Trophoblast cell (in vitro differentiated cells and primary cell): Measurements from ENCODE around the gene HNRNPA1L2.
"Not testable (repeated sequence)": the region's sequence is repeated elsewhere in the genome, so short reads cannot be mapped to it uniquely, and the experiment has no call there.

Experiments
- DNase-seq, 2 donors: peaks; one replicate each; pipeline ENCODE4 v3.0.0-alpha.2; 2016
- H2AFZ ChIP-seq: 2 replicates; pipeline ENCODE4 v1.6.1; 2013; ENCODE audit warnings: low read length, moderate library complexity, mild to moderate bottlenecking; ENCODE audit not compliant: insufficient read depth, poor library complexity
- H2AK5ac ChIP-seq: 2 replicates; pipeline ENCODE4 v1.6.1; 2013; ENCODE audit warnings: mild to moderate bottlenecking, low read length
- H2BK120ac ChIP-seq: 2 replicates; pipeline ENCODE4 v1.6.1; 2013; ENCODE audit warnings: low read length, mild to moderate bottlenecking, moderate library complexity; ENCODE audit not compliant: insufficient read depth, poor library complexity
- H2BK12ac ChIP-seq: 2 replicates; pipeline ENCODE4 v1.6.1; 2013; ENCODE audit warnings: mild to moderate bottlenecking, low read length, moderate library complexity
- H2BK5ac ChIP-seq: 2 replicates; pipeline ENCODE4 v1.6.1; 2013; ENCODE audit warnings: low read length, low read depth, moderate library complexity, mild to moderate bottlenecking; ENCODE audit not compliant: poor library complexity
- H3K14ac ChIP-seq: 2 replicates; pipeline ENCODE4 v1.6.1; 2013; ENCODE audit warnings: mild to moderate bottlenecking, low read length
- H3K18ac ChIP-seq: 2 replicates; pipeline ENCODE4 v1.6.1; 2013; ENCODE audit warnings: mild to moderate bottlenecking, low read length
- H3K23ac ChIP-seq: 2 replicates; pipeline ENCODE4 v1.6.1; 2013; ENCODE audit warnings: low read length
- H3K27ac ChIP-seq: 2 replicates; pipeline ENCODE4 v1.5.1; 2013; ENCODE audit warnings: low read depth, mild to moderate bottlenecking, inconsistent platforms, low read length, moderate library complexity
- H3K27me3 ChIP-seq: 2 replicates; pipeline ENCODE4 v1.6.1; 2013; ENCODE audit warnings: inconsistent platforms, mild to moderate bottlenecking, low read length, moderate library complexity; ENCODE audit not compliant: insufficient read depth
- H3K36me3 ChIP-seq, 2 experiments: 1 replicate in 1 of 2; 2 replicates in 1 of 2; pipeline ENCODE4 v1.6.1; 2013; ENCODE audit warnings: low read length in 2 of 2, mild to moderate bottlenecking in 2 of 2, moderate library complexity in 1 of 2; ENCODE audit not compliant: insufficient read depth in 2 of 2, control insufficient read depth in 1 of 2
- H3K4ac ChIP-seq: 2 replicates; pipeline ENCODE4 v1.6.1; 2013; ENCODE audit warnings: low read depth, mild to moderate bottlenecking, low read length, moderate library complexity
- H3K4me1 ChIP-seq, 2 experiments: 1 replicate in 1 of 2; 2 replicates in 1 of 2; pipeline ENCODE4 v1.6.1; 2013; ENCODE audit warnings: low read length in 2 of 2, mild to moderate bottlenecking in 2 of 2, moderate library complexity in 1 of 2; ENCODE audit not compliant: insufficient read depth in 2 of 2, control insufficient read depth in 1 of 2
- H3K4me2 ChIP-seq: 2 replicates; pipeline ENCODE4 v1.6.1; 2013; ENCODE audit warnings: inconsistent platforms, mild to moderate bottlenecking, low read length, moderate library complexity
- H3K4me3 ChIP-seq: 2 replicates; pipeline ENCODE4 v1.5.1; 2013; ENCODE audit warnings: mild to moderate bottlenecking, low read depth, low read length, inconsistent platforms
- H3K79me1 ChIP-seq: one replicate; pipeline ENCODE4 v1.6.1; 2013; ENCODE audit warnings: low read length
- H3K79me2 ChIP-seq: 2 replicates; pipeline ENCODE4 v1.6.1; 2013; ENCODE audit warnings: low read length, mild to moderate bottlenecking; ENCODE audit not compliant: control insufficient read depth, insufficient read depth, poor library complexity
- H3K9ac ChIP-seq: 2 replicates; pipeline ENCODE4 v1.6.1; 2013; ENCODE audit warnings: mild to moderate bottlenecking, low read length
- H3K9me3 ChIP-seq: 2 replicates; pipeline ENCODE4 v1.6.1; 2013; ENCODE audit warnings: low read depth, mild to moderate bottlenecking, control low read depth, inconsistent platforms, low read length; ENCODE audit not compliant: insufficient read depth
- H4K12ac ChIP-seq: 2 replicates; pipeline ENCODE4 v1.6.1; 2013; ENCODE audit warnings: low read depth, mild to moderate bottlenecking, low read length, moderate library complexity
- H4K8ac ChIP-seq: 2 replicates; pipeline ENCODE4 v1.6.1; 2013; ENCODE audit warnings: low read depth, mild to moderate bottlenecking, low read length, moderate library complexity
- H4K91ac ChIP-seq: one replicate; pipeline ENCODE4 v1.6.1; 2013; ENCODE audit warnings: low read depth, mild to moderate bottlenecking, low read length, moderate library complexity
- WGBS: extraction: QIAGEN DNeasy Blood & Tissue Kit; methylation state at CpG from one replicate; pipeline ENCODE4 v1.1.7; 2013; ENCODE audit warnings: missing lambda C conversion rate; ENCODE audit not compliant: insufficient read length, insufficient coverage; ENCODE audit errors: extremely low coverage; 5-methylcytosine and 5-hydroxymethylcytosine counted together

HNRNPA1L2 gene

GRCh38 chr13:52617070-52618060 is 24.9 kb upstream of the HNRNPA1L2 start:
- H3K4me2 ChIP-seq = peak overlapping the region; percentile 88

GRCh38 chr13:52631083-52631690 is 11.0 kb upstream of the HNRNPA1L2 start:
- H2BK5ac ChIP-seq, H3K9ac ChIP-seq, H3K4me2 ChIP-seq, H2AK5ac ChIP-seq, H2BK12ac ChIP-seq, H2AFZ ChIP-seq, H3K18ac ChIP-seq, H3K4me3 ChIP-seq, DNase-seq, H2BK120ac ChIP-seq, H4K12ac ChIP-seq, H3K14ac ChIP-seq, H3K79me2 ChIP-seq, H4K8ac ChIP-seq, H3K27ac ChIP-seq, H3K23ac ChIP-seq, H3K79me1 ChIP-seq, H3K9me3 ChIP-seq, H3K4me1 ChIP-seq, H3K27me3 ChIP-seq, H4K91ac ChIP-seq, H3K4ac ChIP-seq: not testable (repeated sequence)
- peaks cover 6 to 14% of the 10 kb centered on the region in 2 experiments for H3K36me3 ChIP-seq
- no CpG with 5 or more reads among the region's 7 CpGs for WGBS

More at GRCh38 chr13:52617070-52618060, 24.9 kb upstream of the HNRNPA1L2 start:
- Histone ChIP-seq H3K9ac (peak overlapping the region; percentile 82), H3K36me3 (peaks cover 0 to 3% of the 10 kb centered on the region in 2 experiments), H2AK5ac (no peak overlapping the region), H3K4me3 (peak overlapping the region; percentile 91), H3K4me1 (peaks cover 0 to 3% of the 10 kb centered on the region in 2 experiments), H4K12ac (peak overlapping the region; percentile 66), H4K91ac (peak overlapping the region; percentile 45), H3K79me2 (no peaks in the 10 kb centered on the region), H2AFZ (peak overlapping the region; percentile 55), H3K14ac (no peak overlapping the region), H3K9me3 (no peaks in the 10 kb centered on the region), H2BK5ac (no peak overlapping the region), H4K8ac (peak overlapping the region; percentile 77), H3K18ac (no peak overlapping the region), H3K27ac (no peak overlapping the region), H3K23ac (no peak overlapping the region), H3K4ac (no peak overlapping the region), H2BK12ac (no peak overlapping the region), H2BK120ac (no peak overlapping the region), H3K27me3 (no peaks in the 10 kb centered on the region), H3K79me1 (no peaks in the 10 kb centered on the region)
- WGBS = no CpG with 5 or more reads among the region's 51 CpGs
- peak; percentile 26 to 44 for DNase-seq

GRCh38 chr13:52638666-52639328 is 3.4 kb upstream of the HNRNPA1L2 start:
- no peak for DNase-seq
- H4K91ac ChIP-seq = no peak overlapping the region
- H3K9me3 ChIP-seq = no peaks in the 10 kb centered on the region
- no peak overlapping the region for H3K18ac ChIP-seq
- no peak overlapping the region for H3K14ac ChIP-seq
- H3K27me3 ChIP-seq = no peaks in the 10 kb centered on the region
- H2AK5ac ChIP-seq = no peak overlapping the region
- H2AFZ ChIP-seq = no peak overlapping the region
- no peak overlapping the region for H4K12ac ChIP-seq
- peaks cover 4 to 7% of the 10 kb centered on the region in 2 experiments for H3K36me3 ChIP-seq
- no peak overlapping the region for H3K4me3 ChIP-seq
- H2BK120ac ChIP-seq = no peak overlapping the region
- no peak overlapping the region for H2BK5ac ChIP-seq
- no peak overlapping the region for H3K9ac ChIP-seq
- no peak overlapping the region for H3K4me2 ChIP-seq
- no peak overlapping the region for H4K8ac ChIP-seq
- no peaks in the 10 kb centered on the region for H3K79me2 ChIP-seq
- H3K79me1 ChIP-seq = no peaks in the 10 kb centered on the region
- no peaks in the 10 kb centered on the region for H3K4me1 ChIP-seq
- no peak overlapping the region for H3K23ac ChIP-seq
- H3K4ac ChIP-seq = no peak overlapping the region
- no peak overlapping the region for H2BK12ac ChIP-seq
- WGBS = no CpG with 5 or more reads among the region's 5 CpGs
- H3K27ac ChIP-seq = no peak overlapping the region

GRCh38 chr13:52644108-52644507 is 1.9 kb downstream of the HNRNPA1L2 start:
- Histone ChIP-seq H3K4me1 (no peaks in the 10 kb centered on the region), H3K79me1 (no peaks in the 10 kb centered on the region), H2BK5ac (no peak overlapping the region), H3K36me3 (peaks cover 4 to 7% of the 10 kb centered on the region in 2 experiments), H3K4me3 (no peak overlapping the region), H3K4me2 (no peak overlapping the region), H3K14ac (no peak overlapping the region), H3K4ac (no peak overlapping the region), H3K9me3 (no peaks in the 10 kb centered on the region), H2BK120ac (no peak overlapping the region), H2BK12ac (no peak overlapping the region), H2AFZ (no peak overlapping the region), H3K79me2 (no peaks in the 10 kb centered on the region), H4K8ac (no peak overlapping the region), H3K27me3 (no peaks in the 10 kb centered on the region), H2AK5ac (no peak overlapping the region), H3K27ac (no peak overlapping the region), H3K23ac (no peak overlapping the region), H3K9ac (no peak overlapping the region), H4K91ac (no peak overlapping the region), H4K12ac (no peak overlapping the region), H3K18ac (no peak overlapping the region)
- no CpG with 5 or more reads among the region's 3 CpGs for WGBS
- peak in 1 of 2 donors; percentile 9 for DNase-seq
